Pons (tissue), 1 donor: ENCODE measurements around the gene LRRC4C.

Experiments used
- DNase-seq: peaks from one replicate; pipeline ENCODE4 v3.0.0-alpha.2; 2016; ENCODE audit warnings: low spot score

Gene LRRC4C

GRCh38 chr11:41459465-41460401 is at the start of gene LRRC4C:
LRRC4C (minus strand) TSS chr11:41459652.
- peak; percentile 31 for DNase-seq

DNA sequence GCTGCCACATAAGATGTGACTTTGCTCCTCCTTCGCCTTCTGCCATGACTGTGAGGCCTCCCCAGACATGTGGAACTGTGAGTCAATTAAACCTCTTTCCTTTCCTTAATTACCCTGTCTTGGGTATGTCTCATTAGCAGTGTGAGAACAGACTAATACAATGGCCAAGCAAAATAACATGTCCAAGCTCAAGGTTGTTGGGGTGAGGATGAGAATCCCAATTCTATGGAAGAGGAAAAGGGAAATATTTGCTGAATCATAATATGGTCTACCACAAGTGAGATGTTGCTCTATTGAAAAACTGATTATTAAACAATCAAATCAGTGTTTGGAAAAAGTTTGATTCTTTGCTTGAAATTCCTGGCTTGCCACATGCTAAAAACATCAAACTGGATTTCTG is 48.7 kb upstream of the LRRC4C start:
- DNase-seq: no peak

DNA sequence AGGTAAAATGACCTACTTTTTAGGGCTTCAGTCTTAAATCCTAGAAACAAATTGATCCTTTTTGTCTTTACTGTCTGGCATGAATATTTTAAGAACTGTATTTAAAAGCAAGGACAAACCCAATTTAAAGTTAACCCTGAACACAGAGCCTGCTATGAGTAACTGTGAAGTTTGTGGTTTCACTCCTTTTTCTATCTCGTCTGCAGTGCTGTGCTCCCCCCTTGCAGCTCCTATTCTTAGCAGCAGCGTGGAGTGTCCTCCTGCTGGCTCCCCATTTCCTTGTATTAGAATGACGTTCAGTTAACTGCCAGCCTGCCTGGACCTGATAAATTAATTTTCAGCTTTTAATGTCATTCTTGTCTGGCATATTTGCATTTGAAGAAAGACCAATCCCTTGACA is 40.0 kb upstream of the LRRC4C start:
- no peak for DNase-seq

- no peak for DNase-seq
Observed at GRCh38 chr11:41498726-41499125, 39.3 kb upstream of the LRRC4C start.

- peak; percentile 16 for DNase-seq
Observed at GRCh38 chr11:41497974-41498373, 38.5 kb upstream of the LRRC4C start.

- DNase-seq: no peak
Observed at GRCh38 chr11:41494716-41495115, 35.3 kb upstream of the LRRC4C start.

DNA sequence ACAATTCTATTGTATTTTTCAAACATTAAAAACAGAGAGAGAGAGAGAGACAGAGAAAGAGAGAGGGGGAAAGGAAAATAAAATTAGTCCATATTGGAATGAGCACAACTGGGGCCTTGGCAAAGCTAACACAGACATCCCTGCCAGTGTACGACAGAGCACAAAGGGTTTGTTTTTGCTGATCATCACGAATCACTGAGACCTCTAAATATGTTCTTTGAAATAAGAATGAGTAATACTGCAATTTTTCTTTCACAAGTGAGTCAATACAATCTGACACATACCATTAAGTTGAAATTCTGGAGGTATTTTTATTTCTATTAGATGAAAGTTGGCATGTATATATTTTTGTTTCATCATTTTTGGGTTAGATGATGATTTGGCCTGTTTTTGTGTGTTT is 27.0 kb upstream of the LRRC4C start:
- DNase-seq: no peak

- no peak for DNase-seq
Observed at GRCh38 chr11:41483956-41484355, 24.5 kb upstream of the LRRC4C start.

DNA sequence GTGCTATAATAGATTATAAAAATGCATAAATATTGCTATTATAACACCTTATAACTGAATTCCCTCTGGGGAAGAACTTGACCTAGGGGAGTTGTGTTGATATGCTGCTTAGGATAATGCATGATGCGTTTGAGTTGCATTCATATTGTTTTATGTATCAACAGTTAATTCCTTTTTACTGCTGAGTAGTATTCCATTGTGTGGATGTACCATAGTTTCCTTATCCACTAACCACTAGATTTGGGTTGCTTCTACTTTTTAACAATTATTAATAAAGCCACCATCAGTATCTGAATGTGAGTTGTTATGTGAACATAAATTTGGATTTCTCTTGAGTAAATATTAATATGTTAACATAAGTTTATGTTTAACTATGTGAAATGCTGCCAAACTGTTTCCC is 19.7 kb upstream of the LRRC4C start:
- no peak for DNase-seq

- peak; percentile 34 for DNase-seq
Observed at GRCh38 chr11:41461057-41461681, 1.7 kb upstream of the LRRC4C start.

GRCh38 chr11:41458641-41459040 is 811 bp downstream of the LRRC4C start:
- DNase-seq: peak; percentile 25

- DNase-seq: no peak
Observed at GRCh38 chr11:41458154-41458553, 1.3 kb downstream of the LRRC4C start.

GRCh38 chr11:41457216-41458014 is 2.0 kb downstream of the LRRC4C start:
- DNase-seq: no peak

DNA sequence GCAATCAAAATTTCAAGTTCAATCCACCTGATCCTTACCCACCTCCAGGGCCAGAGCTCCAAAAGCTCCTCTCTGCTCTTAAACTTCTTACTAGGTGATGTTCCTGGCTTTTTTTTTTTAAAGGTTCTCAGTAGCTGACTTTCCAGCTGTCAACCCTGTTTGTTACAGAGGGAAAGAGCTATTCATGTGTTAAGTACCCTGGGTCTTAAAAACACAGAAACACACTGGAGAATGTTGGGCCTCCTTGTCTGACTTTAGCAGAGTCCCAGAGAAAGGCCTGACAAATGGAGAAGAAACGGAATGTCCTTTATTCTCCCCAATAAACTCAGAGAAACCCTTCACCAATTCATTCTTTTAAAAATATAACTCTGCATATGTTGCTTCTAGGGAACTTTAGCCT is 3.2 kb downstream of the LRRC4C start:
- peak; percentile 18 for DNase-seq

GRCh38 chr11:41451011-41451410 is 8.4 kb downstream of the LRRC4C start:
- no peak for DNase-seq

DNA sequence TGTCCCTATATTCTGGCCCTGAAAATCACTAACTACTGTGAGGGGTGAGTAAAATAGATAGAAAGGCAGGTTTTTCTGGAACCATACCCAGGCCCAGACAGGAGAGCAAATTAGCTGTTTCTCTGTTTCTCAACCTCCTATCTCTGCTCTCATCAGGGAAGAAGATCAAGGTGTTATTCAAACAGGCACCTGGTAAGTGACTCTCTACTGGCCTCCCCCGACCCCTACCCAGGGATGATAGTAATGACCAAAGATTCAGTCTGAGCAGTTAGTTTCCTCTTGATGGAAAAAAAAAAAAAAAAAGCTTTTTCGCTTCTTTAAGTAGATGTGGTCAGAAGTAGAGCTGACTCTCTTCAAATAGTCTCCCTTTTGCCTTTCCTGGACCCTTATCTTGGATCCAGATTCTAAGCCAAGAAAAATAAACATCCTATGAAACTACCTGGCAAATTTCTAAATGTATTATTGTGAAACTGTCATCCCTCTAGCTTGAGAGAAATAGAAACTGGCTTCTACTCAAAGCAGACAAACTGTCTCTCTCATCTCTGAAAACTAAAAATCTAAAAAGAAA is 9.9 kb downstream of the LRRC4C start:
- no peak for DNase-seq

DNA sequence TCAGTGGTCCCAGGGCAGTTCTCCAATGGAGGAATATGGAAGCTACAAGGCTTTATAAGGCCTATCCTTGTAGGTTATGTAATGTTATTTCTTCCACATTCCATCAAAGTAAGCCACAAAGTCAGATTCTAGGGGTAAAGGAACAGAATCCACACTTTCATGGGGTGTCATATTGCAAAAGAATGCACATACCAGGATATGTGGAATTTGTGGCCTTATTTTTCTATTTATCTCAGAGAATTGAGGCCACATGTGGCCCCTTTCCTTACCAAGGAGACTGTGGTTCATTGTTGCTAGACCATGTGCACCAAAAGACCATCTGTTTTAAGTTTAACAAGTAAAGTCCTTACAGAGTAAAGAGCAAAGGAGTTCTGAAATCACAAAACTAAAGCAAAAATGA is 12.9 kb downstream of the LRRC4C start:
- no peak for DNase-seq

GRCh38 chr11:41446107-41446506 is 13.3 kb downstream of the LRRC4C start:
- no peak for DNase-seq

GRCh38 chr11:41437006-41437490 is 22.4 kb downstream of the LRRC4C start:
- DNase-seq: no peak

DNA sequence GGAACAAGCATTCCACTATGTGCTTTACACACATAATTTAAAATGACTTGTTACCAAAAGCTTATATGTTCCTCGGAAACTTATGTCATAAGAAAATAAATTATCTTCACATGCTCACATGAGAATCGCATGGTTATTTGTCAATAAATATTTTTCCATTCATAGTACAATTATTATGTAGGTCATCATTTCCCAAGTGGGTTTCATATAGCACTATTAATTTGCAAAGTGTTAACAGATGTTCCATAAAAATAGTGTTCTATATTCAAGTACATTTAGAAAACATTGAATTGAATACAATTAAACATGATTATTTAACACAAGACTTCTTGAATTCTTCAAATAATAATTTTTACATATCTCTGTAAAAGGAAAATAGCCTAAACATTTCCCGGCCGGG is 23.9 kb downstream of the LRRC4C start:
- no peak for DNase-seq

DNA sequence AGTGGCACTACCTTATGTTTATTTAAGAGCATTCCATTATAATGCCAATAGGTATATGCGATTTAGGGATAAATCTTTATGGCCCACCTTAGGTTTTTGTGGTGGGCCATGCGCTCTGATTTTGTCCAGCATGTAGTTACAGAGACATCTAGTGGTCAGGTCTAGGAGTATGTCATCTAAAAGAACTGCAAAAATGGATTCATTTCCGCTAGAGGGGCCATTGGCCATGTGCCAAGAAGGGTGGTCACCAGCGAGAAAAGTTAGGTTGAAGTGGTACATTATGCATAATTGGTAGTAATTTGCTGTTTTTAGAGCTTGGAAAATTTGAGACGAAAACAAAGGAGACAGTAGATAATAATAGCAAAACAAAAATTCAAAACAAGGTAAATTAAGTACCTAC is 27.7 kb downstream of the LRRC4C start:
- DNase-seq: no peak

GRCh38 chr11:41419901-41420300 is 39.6 kb downstream of the LRRC4C start:
- DNase-seq: no peak
